GM12878 (cell line): ENCODE measurements around the gene STAG1.

Source experiments
- BACH1 ChIP-seq: fragments of 450-650 bp; IDR thresholded peaks from 2 replicates; pipeline ENCODE4 v1.6.1; 2017; ENCODE audit warnings: mild to moderate bottlenecking, borderline replicate concordance
- BHLHE40 ChIP-seq, 2 experiments: fragments of 450-650 bp in 1 of 2; IDR thresholded peaks; 2 replicates each; pipeline ENCODE4 v1.6.1; 2011 to 2017; ENCODE audit warnings: low read depth in 2 of 2, borderline replicate concordance in 1 of 2, improper control_type of control experiment in 1 of 2, low read length in 1 of 2, mild to moderate bottlenecking in 1 of 2
- BRCA1 ChIP-seq: IDR thresholded peaks from 2 replicates; pipeline ENCODE4 v1.6.1; 2011; ENCODE audit warnings: low read depth, low read length, improper control_type of control experiment
- CHD2 ChIP-seq: IDR thresholded peaks from 2 replicates; pipeline ENCODE4 v1.6.1; 2011; ENCODE audit warnings: low read depth, low read length, improper control_type of control experiment, borderline replicate concordance
- EED ChIP-seq: sonication (generic); IDR thresholded peaks from 2 replicates; pipeline ENCODE4 v1.6.1; 2016; ENCODE audit warnings: antibody characterized with exemption, low read depth
- EP300 ChIP-seq, 2 experiments: fragments of 150-350 bp in 1 of 2; IDR thresholded peaks; 2 replicates each; pipeline ENCODE4 v1.6.1; 2011 to 2012; ENCODE audit warnings: low read depth in 2 of 2, low read length in 2 of 2, borderline replicate concordance in 1 of 2, improper control_type of control experiment in 1 of 2, inconsistent platforms in 1 of 2; ENCODE audit not compliant: control insufficient read depth in 1 of 2
- ESRRA ChIP-seq: IDR thresholded peaks from 2 replicates; pipeline ENCODE4 v1.6.1; 2012; ENCODE audit warnings: mild to moderate bottlenecking, low read length, improper control_type of control experiment
- NFXL1 ChIP-seq: fragments of 450-650 bp; IDR thresholded peaks from 2 replicates; pipeline ENCODE4 v1.6.1; 2017; ENCODE audit warnings: antibody characterized with exemption, mild to moderate bottlenecking, borderline replicate concordance
- POLR2A ChIP-seq: IDR thresholded peaks from 2 replicates; pipeline ENCODE4 v1.6.1; 2011; ENCODE audit warnings: low read depth, mild to moderate bottlenecking, low read length
- POLR2AphosphoS5 ChIP-seq: IDR thresholded peaks from 2 replicates; pipeline ENCODE4 v1.6.1; 2011; ENCODE audit warnings: mild to moderate bottlenecking, low read length, inconsistent platforms
- SPI1 ChIP-seq: IDR thresholded peaks from 2 replicates; pipeline ENCODE4 v1.6.1; 2011; ENCODE audit warnings: low read depth, mild to moderate bottlenecking, low read length, moderate library complexity, borderline replicate concordance; ENCODE audit not compliant: insufficient read depth
- SUZ12 ChIP-seq: fragments of 200-600 bp; sonication (generic); IDR thresholded peaks from one replicate; pipeline ENCODE4 v1.6.1; 2018; ENCODE audit warnings: antibody characterized with exemption, mild to moderate bottlenecking; ENCODE audit not compliant: unreplicated experiment
- TF ChIP-seq, protein P1 (sequence below), 3 experiments: IDR thresholded peaks in 2 of 3; conservative IDR thresholded peaks in 1 of 3; 2 replicates each; pipeline ENCODE4 v1.5.1; 2011; ENCODE audit warnings: low read depth in 3 of 3, low read length in 3 of 3, mild to moderate bottlenecking in 3 of 3, control low read depth in 2 of 3, moderate library complexity in 2 of 3, inconsistent platforms in 1 of 3, mixed read lengths in 1 of 3; ENCODE audit not compliant: control insufficient read depth in 2 of 3, insufficient read depth in 1 of 3; ENCODE audit errors: extremely low read depth in 1 of 3
- TF ChIP-seq, protein P2 (sequence below): IDR thresholded peaks from 2 replicates; pipeline ENCODE4 v1.6.1; 2012; ENCODE audit warnings: mild to moderate bottlenecking, low read depth, low read length

DNA sequence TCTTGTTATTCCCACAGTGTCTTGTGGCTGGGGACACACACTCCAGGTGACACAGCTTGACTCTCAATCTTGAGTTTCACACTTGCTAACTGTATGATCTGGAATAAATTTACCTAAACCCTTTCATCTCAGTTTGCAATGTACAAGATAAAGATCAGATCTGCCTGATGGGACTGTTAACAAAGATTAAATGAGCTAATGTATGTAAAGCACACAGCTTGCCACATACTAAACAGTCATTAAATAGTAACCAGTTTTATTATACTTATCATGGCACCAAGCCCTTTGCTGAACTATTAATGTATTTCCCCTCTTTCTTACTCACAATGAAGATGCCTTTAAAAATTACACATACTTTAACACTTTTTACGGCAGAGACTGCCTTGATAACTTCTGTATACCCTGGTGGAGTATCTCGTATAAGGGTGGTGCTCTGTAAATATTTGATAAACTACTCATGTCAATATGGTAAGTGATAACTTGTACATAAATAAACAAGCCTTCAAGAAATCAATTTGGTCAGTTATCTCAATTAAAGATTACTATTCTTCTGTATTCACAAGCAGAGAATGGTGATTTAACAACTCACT lies 184.5 kb downstream of the STAG1 start:
- TF ChIP-seq POLR2AphosphoS5 (no peak), NFXL1 (no peak), POLR2A (no peak), SPI1 (no peak), BACH1 (no peak), SUZ12 (no peak), EP300 (IDR thresholded peaks at IDR 0.05; ENCODE audit: borderline replicate concordance in 1 of 2, control insufficient read depth in 1 of 2, low read depth in 2 of 2, low read length in 2 of 2) (no peak), CHD2 (no peak), ESRRA (no peak), BRCA1 (no peak), BHLHE40 (IDR thresholded peaks at IDR 0.05; ENCODE audit: borderline replicate concordance in 1 of 2, low read depth in 2 of 2, low read length in 1 of 2) (no peak), EED (no peak)
- TF ChIP-seq, protein P1, sequence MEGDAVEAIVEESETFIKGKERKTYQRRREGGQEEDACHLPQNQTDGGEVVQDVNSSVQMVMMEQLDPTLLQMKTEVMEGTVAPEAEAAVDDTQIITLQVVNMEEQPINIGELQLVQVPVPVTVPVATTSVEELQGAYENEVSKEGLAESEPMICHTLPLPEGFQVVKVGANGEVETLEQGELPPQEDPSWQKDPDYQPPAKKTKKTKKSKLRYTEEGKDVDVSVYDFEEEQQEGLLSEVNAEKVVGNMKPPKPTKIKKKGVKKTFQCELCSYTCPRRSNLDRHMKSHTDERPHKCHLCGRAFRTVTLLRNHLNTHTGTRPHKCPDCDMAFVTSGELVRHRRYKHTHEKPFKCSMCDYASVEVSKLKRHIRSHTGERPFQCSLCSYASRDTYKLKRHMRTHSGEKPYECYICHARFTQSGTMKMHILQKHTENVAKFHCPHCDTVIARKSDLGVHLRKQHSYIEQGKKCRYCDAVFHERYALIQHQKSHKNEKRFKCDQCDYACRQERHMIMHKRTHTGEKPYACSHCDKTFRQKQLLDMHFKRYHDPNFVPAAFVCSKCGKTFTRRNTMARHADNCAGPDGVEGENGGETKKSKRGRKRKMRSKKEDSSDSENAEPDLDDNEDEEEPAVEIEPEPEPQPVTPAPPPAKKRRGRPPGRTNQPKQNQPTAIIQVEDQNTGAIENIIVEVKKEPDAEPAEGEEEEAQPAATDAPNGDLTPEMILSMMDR (IDR thresholded peaks at IDR 0.05 in 2 of 3, conservative IDR thresholded peaks at IDR 0.05 in 1 of 3; ENCODE audit: control insufficient read depth in 2 of 3, extremely low read depth in 1 of 3, insufficient read depth in 1 of 3, low read depth in 3 of 3, low read length in 3 of 3): no peak
- TF ChIP-seq, protein P2, sequence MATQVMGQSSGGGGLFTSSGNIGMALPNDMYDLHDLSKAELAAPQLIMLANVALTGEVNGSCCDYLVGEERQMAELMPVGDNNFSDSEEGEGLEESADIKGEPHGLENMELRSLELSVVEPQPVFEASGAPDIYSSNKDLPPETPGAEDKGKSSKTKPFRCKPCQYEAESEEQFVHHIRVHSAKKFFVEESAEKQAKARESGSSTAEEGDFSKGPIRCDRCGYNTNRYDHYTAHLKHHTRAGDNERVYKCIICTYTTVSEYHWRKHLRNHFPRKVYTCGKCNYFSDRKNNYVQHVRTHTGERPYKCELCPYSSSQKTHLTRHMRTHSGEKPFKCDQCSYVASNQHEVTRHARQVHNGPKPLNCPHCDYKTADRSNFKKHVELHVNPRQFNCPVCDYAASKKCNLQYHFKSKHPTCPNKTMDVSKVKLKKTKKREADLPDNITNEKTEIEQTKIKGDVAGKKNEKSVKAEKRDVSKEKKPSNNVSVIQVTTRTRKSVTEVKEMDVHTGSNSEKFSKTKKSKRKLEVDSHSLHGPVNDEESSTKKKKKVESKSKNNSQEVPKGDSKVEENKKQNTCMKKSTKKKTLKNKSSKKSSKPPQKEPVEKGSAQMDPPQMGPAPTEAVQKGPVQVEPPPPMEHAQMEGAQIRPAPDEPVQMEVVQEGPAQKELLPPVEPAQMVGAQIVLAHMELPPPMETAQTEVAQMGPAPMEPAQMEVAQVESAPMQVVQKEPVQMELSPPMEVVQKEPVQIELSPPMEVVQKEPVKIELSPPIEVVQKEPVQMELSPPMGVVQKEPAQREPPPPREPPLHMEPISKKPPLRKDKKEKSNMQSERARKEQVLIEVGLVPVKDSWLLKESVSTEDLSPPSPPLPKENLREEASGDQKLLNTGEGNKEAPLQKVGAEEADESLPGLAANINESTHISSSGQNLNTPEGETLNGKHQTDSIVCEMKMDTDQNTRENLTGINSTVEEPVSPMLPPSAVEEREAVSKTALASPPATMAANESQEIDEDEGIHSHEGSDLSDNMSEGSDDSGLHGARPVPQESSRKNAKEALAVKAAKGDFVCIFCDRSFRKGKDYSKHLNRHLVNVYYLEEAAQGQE: no peak
